Muscle of arm (tissue), 12 donors: Measurements from ENCODE around the gene UPK3B. TPM values are rescaled to one million over a fixed set of nuclear protein-coding genes. Genes with fewer than 3 reads are reported as not detected.
"Not testable (repeated sequence)": the region's sequence is repeated elsewhere in the genome, so short reads cannot be mapped to it uniquely, and the experiment has no call there.

ENCODE experiments used
- DNase-seq: peaks from one replicate; pipeline ENCODE4 v3.0.0-alpha.2; 2013
- polyA plus RNA-seq, 12 donors: library from polyadenylated mRNA; unstranded; fragments of 120-200 nt; gene quantifications; one replicate each; pipeline ENCODE4 v1.2.1, GENCODE V29; 2013; ENCODE audit not compliant: insufficient read length in 12 of 12

The UPK3B gene
- polyA plus RNA-seq, 12 donors: 0.07 to 30.0 (median 0.51) TPM; not detected in 1

DNA sequence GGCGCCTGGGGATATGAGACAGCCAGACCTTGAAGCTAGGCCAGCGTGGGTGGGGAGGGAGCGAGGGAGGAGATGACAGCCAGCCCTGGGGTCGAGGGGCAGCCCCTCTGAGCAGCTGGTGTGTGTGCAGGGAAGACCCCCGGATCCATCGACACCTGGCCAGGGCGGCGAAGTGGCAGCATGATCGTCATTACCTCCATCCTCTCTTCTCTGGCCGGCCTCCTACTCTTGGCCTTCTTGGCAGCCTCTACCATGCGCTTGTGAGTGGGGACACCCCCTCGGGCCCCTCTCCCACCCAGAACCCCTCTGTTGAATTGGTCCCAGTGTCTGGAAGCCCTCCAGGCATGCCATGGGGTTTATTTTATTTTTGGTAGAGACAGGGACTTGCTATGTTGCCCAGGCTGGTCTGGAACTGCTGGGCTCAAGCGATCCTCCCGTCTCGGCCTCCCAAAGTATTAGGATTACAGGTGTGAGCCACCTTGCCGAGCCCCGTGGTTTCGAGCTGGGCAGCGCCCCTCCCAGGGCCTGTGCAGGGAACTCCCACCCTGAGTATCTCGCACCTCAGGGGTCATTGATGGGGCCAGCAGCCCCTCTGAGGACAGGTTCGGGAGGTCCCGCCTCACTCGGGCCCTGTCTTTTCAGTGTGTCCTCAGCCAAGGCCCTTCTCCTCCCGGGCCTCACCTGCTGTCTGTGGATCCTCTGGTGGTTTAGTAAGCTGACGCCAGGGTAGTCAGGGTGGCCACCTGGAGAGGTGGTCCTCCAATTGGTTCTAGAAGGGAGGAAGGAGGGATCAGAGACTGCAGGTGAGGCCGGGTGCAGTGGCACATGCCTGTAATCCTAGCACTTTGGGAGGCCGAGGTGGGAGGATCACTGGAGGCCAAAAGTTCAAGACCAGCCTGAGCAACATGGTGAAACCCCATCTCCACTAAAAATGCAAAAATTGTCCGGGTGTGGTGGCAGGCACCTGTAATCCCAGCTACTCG lies 3.8 kb downstream of the UPK3B start:
- DNase-seq: no peak

DNA sequence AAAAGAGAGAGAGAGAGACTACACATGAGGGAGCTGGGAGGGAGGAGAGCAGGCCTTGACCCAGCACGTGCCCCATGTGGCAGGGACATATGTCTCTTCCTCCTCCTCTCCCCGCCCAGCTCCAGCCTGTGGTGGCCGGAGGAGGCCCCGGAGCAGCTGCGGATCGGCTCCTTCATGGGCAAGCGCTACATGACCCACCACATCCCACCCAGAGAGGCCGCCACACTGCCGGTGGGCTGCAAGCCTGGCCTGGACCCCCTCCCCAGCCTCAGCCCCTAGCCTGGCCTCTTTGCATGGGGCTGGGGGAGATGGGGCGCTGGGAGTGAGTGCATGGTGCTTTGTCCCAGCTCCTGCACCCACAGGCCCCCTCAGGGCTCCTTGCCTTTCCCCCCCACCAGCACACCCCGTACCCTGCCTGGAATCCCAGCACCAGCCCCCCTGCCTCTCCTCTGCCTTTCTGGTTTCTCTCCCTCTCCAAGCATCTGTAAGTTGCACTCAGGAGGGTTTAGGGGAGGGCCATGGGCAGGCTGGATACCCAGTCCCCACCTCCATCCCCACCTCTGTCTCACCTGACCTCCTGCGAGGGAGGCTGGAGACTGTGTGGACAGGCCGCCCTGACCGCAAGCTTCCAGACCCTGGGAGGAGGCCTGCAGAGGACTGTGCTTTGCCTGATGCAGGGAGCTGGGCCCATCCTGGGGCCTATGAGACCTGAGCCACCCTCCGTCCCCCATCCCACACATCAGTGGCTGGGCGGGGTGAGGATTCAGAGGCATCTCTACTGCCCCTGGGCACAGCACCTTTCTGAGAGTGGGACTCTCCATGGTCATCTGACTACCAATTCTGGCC lies 4.8 kb downstream of the UPK3B start:
- no peak for DNase-seq

DNA sequence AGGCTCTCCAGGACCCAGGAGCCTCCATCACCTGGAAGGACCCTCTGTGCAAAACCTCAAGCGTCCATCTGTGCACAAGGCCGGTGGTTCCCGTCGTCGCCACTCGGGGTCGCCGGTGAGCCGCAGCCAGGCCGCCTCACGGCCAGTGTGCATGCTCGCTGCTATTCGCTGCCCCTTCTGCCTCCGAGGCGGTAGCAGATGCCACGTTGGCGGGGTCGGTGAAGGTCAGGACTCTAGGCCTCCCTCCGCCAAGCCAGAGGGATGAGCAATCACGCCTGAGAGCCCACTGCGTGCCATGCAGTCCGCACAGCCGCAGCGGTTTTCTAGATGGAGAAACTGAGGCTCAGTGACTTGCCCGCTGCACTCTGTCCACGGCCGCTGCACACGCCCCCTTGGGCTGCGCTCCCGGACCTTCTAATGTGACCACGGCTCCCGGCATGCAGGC lies 5.7 kb downstream of the UPK3B start:
- peak; percentile 64 for DNase-seq

GRCh38 chr7:76516932-76517331 lies 6.6 kb downstream of the UPK3B start:
- not testable (repeated sequence) for DNase-seq

- not testable (repeated sequence) for DNase-seq
Observed at GRCh38 chr7:76526183-76526582, 15.8 kb downstream of the UPK3B start.

DNA sequence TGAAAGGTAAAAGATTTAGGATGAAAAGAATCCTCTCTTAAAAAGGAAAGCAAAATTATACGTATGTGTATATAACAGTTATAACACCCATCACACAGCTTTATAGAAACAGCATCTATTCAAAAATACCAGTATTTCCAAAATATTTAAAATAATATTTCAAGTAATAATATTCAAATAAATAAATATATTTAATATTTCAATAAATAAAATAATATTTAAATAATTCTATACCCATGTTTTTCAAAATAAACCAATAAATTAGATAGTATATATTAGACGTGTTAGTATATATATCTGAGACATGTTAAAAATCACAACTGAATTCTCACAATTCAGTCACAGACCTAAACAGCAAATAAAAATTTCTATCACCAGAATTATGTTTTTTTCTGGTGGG lies 21.3 kb downstream of the UPK3B start:
- not testable (repeated sequence) for DNase-seq

DNA sequence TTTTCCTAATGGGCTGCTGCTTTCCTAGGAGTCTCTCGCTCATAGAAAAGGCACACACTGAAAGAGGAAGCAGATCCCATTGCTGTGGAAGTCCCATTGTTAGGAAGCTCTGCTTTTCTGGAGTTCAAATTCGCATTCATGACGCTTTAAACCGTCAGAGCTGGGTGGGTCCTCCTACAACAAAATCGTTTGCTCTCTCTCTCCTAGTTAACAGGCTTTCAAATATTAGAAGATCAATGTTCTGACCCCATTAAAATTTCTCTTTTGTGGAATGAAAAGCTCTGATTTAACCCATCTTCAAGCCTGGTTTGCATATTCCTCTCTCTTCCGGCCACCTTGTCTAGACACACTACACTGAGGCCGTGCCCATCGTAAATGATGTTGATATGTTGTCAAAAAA lies 32.8 kb downstream of the UPK3B start, which contains the start of gene SPDYE16:
TSS of gene SPDYE16 (minus strand) at position 101 of the 400 bp plus-strand sequence. CDS start 1,838 bp downstream, outside the sequence.
- not testable (repeated sequence) for DNase-seq

- peak; percentile 87 for DNase-seq
Observed at GRCh38 chr7:76549025-76549854, 38.9 kb downstream of the UPK3B start.

- DNase-seq: peak; percentile 3
Observed at GRCh38 chr7:76549855-76550248, 39.5 kb downstream of the UPK3B start.

DNA sequence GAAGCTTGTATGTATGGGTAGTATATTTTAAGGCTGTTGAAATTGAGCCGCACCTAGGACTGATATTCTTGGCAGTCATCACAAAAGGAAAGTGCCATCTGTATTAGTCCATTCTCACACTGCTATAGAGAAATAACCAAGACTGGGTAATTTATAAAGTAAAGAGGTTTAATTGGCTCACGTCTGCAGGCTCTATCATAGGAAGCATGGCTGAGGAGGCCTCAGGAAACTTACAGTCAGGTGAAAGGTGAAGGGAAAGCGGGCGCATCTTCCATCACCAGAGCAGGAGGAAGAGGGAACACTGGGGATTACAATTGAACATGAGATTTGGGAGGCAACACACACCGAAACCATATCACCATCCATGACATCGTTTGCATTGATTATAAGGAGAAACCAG lies 41.6 kb downstream of the UPK3B start:
- DNase-seq: not testable (repeated sequence)

- DNase-seq: not testable (repeated sequence)
Observed at GRCh38 chr7:76559685-76560084, 49.3 kb downstream of the UPK3B start.

- DNase-seq: not testable (repeated sequence)
Observed at GRCh38 chr7:76560157-76560556, 49.8 kb downstream of the UPK3B start.

DNA sequence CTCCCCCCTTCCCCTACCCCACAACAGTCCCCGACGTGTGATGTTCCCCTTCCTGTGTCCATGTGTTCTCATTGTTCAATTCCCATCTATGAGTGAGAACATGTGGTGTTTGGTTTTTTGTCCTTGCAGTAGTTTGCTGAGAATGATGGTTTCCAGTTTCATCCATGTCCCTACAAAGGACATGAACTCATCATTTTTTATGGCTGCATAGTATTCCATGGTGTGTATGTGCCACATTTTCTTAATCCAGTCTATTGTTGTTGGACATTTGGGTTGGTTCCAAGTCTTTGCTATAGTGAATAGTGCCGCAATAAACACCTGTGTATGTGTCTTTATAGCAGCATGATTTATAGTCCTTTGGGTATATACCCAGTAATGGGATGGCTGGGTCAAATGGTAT lies 51.0 kb downstream of the UPK3B start:
- DNase-seq: not testable (repeated sequence)

DNA sequence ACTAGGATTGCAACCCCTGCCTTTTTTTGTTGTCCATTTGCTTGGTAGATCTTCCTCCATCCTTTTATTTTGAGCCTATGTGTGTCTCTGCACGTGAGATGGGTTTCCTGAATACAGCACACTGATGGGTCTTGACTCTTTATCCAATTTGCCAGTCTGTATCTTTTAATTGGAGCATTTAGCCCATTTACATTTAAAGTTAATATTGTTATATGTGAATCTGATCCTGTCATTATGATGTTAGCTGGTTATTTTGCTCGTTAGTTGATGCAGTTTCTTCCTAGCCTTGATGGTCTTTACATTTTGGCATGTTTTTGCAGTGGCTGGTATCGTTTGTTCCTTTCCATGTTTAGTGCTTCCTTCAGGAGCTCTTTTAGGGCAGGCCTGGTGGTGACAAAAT lies 54.6 kb downstream of the UPK3B start:
- DNase-seq: not testable (repeated sequence)

Other genes with a start within 250 kb of the UPK3B start
- gene HSPB1, start 207.9 kb upstream of the UPK3B start, polyA plus RNA-seq: 1,000 to 10,000 TPM in 8 of 12 donors, 100 to 1,000 TPM in 4; 552 to 2,296 (median 1,208) TPM
- 100 to 1,000 TPM; 102 to 201 (median 181) TPM for gene YWHAG, start 151.6 kb upstream of the UPK3B start, polyA plus RNA-seq
- gene SSC4D, start 100.9 kb upstream of the UPK3B start, polyA plus RNA-seq: 1 to 10 TPM in 3 of 12 donors, under 1 TPM in 7, not detected in 2; 0.29 to 1.7 (median 0.89) TPM
- gene ZP3, start 85.6 kb upstream of the UPK3B start, polyA plus RNA-seq: 10 to 100 TPM in 1 of 12 donors, 1 to 10 TPM in 7, under 1 TPM in 2, not detected in 2; 0.33 to 12.4 (median 3.6) TPM
- gene DTX2, start 48.8 kb upstream of the UPK3B start, polyA plus RNA-seq: 10 to 100 TPM in 2 of 12 donors, 1 to 10 TPM in 9, not detected in 1; 6.2 to 23.4 (median 7.7) TPM
- 1 to 10 TPM in 9 of 12 donors, under 1 TPM in 1, not detected in 2; 0.99 to 7.3 (median 2.3) TPM for gene SPDYE16, start 32.7 kb downstream of the UPK3B start, polyA plus RNA-seq
- 10 to 100 TPM in 9 of 12 donors, 1 to 10 TPM in 2, not detected in 1; 7.5 to 29.5 (median 14.8) TPM for gene POMZP3, start 116.7 kb downstream of the UPK3B start, polyA plus RNA-seq